ENCODE measurements around the gene CEP112. TPM values are rescaled to one million over a fixed set of nuclear protein-coding genes. Genes with fewer than 3 reads are reported as not detected.

Gene CEP112
- polyA plus RNA-seq, 1 donor: 4.4 TPM

DNA sequence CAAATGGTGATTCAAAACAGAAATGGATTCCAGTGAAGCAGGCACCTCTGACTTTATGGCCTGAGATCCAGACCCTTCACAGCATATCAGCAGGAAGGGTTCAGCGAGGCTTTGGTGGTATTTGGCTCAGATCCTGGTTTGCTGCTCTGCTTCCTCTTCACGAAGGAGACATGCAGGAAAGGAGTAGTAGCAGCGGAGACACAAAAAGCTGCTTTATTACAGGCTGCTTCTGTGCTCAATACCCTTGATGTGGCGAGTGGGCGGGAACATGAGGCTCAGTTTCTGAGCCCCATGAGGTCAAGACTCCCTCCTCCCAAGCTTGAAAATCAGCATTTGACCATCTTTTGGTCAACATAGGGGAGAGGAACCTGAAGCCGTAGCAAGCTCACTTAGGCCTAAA, 417.1 kb downstream of the CEP112 start:
- no peaks in the 10 kb centered on the region for H3K27me3 ChIP-seq (ENCODE audit: control insufficient read depth, insufficient read depth, low read length)
- H3K9me3 ChIP-seq (ENCODE audit: control insufficient read depth, low read depth, low read length): peaks cover 4% of the 10 kb centered on the region
- H3K36me3 ChIP-seq (ENCODE audit: control insufficient read depth, insufficient read depth, low read length): no peaks in the 10 kb centered on the region
- no CpG with 5 or more reads among the region's 6 CpGs for WGBS (ENCODE audit: insufficient coverage, low lambda C conversion rate)
- no peak for DNase-seq
- no peak overlapping the region for H3K27ac ChIP-seq (ENCODE audit: low read length)
- no peak overlapping the region for H3K4me3 ChIP-seq (ENCODE audit: low read length)
- H3K4me1 ChIP-seq (ENCODE audit: control insufficient read depth, insufficient read depth, low read length): no peaks in the 10 kb centered on the region

DNA sequence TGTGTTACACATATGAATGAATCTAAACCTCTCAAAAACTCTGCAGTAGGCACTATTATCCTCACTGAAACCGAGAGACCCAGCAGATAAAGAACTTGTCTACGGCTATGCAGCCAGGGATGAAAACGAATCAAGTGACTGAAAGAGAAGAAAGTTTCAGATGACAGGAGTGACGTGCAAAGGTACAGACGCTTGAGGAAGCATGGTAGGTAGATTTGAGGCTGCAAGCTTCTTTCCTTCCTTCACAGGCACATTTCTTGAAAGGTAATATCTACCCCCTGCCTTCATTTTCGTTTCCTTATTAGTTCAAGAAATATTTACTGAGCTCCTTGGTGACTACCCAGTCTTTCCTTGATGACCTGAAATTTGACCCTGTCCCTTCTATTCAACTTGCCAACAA, 418.9 kb downstream of the CEP112 start:
- no peaks in the 10 kb centered on the region for H3K4me1 ChIP-seq (ENCODE audit: control insufficient read depth, insufficient read depth, low read length)
- 41% methylated on average over 2 of the region's 6 CpGs for WGBS (ENCODE audit: insufficient coverage, low lambda C conversion rate)
- peaks cover 4% of the 10 kb centered on the region for H3K9me3 ChIP-seq (ENCODE audit: control insufficient read depth, low read depth, low read length)
- peak in 1 of 2 donors; percentile 72 for DNase-seq
- H3K27ac ChIP-seq (ENCODE audit: low read length): no peak overlapping the region
- H3K4me3 ChIP-seq (ENCODE audit: low read length): no peak overlapping the region
- no peaks in the 10 kb centered on the region for H3K36me3 ChIP-seq (ENCODE audit: control insufficient read depth, insufficient read depth, low read length)
- no peaks in the 10 kb centered on the region for H3K27me3 ChIP-seq (ENCODE audit: control insufficient read depth, insufficient read depth, low read length)

DNA sequence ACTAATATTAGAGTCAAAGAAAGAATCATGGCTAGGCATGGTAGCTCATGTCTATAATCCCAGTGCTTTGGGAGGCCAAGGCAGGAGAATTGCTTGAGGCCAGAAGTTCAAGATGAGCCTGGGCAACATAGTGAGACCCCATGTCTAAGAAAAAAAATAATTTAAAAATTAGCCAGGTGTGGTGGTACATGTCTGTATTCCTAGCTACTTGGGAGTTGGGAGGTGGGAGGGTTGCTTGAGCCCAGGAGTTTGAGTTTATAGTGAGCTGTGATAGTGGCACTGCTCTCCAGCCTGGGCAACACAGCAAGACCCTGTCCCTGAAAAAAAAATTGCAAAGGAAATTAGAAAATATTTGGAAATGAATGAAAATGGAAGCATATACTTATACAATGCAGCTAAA, 420.2 kb downstream of the CEP112 start:
- DNase-seq: no peak

DNA sequence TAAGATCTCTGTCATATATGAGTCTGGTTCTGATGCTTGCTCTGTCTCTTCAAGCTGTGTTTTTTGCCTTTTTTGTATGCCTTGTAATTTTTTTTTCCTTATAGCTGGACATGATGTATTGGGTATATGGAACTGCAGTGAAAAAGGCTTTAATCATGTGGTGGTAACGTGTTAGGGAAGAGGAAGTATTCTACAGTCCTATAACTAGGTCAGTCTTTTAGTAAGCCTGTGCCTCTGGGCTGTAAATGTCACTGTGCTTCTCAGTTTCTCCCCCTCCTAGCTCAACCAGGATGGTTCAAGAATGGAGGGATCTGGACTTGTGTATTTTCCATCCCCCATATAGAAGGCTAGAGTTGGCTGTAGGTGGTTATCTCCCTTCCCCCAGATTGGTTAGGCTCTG, 428.1 kb downstream of the CEP112 start:
- no peaks in the 10 kb centered on the region for H3K27me3 ChIP-seq (ENCODE audit: control insufficient read depth, insufficient read depth, low read length)
- H3K4me3 ChIP-seq (ENCODE audit: low read length): no peak overlapping the region
- H3K27ac ChIP-seq (ENCODE audit: low read length): no peak overlapping the region
- WGBS (ENCODE audit: insufficient coverage, low lambda C conversion rate): no CpG with 5 or more reads among the region's 1 CpG
- no peak for DNase-seq
- no peaks in the 10 kb centered on the region for H3K9me3 ChIP-seq (ENCODE audit: control insufficient read depth, low read depth, low read length)
- no peaks in the 10 kb centered on the region for H3K36me3 ChIP-seq (ENCODE audit: control insufficient read depth, insufficient read depth, low read length)
- H3K4me1 ChIP-seq (ENCODE audit: control insufficient read depth, insufficient read depth, low read length): no peaks in the 10 kb centered on the region

More for the DNA sequence above, 420.2 kb downstream of the CEP112 start:
- H3K9me3 ChIP-seq (ENCODE audit: control insufficient read depth, low read depth, low read length): peaks cover 4% of the 10 kb centered on the region
- H3K36me3 ChIP-seq (ENCODE audit: control insufficient read depth, insufficient read depth, low read length): no peaks in the 10 kb centered on the region
- no peak overlapping the region for H3K4me3 ChIP-seq (ENCODE audit: low read length)
- H3K27ac ChIP-seq (ENCODE audit: low read length): no peak overlapping the region
- no peaks in the 10 kb centered on the region for H3K27me3 ChIP-seq (ENCODE audit: control insufficient read depth, insufficient read depth, low read length)
- H3K4me1 ChIP-seq (ENCODE audit: control insufficient read depth, insufficient read depth, low read length): no peaks in the 10 kb centered on the region

DNA sequence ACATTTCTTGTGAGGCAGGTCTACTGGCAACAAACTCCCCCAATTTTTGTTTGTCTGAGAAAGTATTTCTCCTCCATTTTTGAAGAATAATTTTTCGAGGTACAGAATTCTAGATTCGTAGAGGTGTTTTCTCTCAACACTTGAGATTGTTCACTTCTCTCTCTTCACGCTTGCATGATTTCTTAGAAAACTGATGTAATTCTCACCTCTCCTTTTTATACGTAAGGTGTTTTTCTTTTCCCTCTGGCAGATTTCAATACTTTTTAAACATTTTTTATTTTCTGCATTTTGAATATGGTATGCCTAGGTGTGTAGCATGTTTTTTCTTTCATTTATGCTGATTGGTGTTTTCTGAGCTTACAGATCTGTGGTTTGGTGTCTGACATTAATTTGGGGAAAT, 429.0 kb downstream of the CEP112 start:
- H3K9me3 ChIP-seq (ENCODE audit: control insufficient read depth, low read depth, low read length): no peaks in the 10 kb centered on the region
- H3K4me3 ChIP-seq (ENCODE audit: low read length): no peak overlapping the region
- DNase-seq: no peak
- no peaks in the 10 kb centered on the region for H3K27me3 ChIP-seq (ENCODE audit: control insufficient read depth, insufficient read depth, low read length)
- no peaks in the 10 kb centered on the region for H3K4me1 ChIP-seq (ENCODE audit: control insufficient read depth, insufficient read depth, low read length)
- 100% methylated on average over 4 of the region's 4 CpGs for whole genome bisulfite sequencing (ENCODE audit: insufficient coverage, low lambda C conversion rate)
- H3K36me3 ChIP-seq (ENCODE audit: control insufficient read depth, insufficient read depth, low read length): no peaks in the 10 kb centered on the region
- H3K27ac ChIP-seq (ENCODE audit: low read length): no peak overlapping the region

DNA sequence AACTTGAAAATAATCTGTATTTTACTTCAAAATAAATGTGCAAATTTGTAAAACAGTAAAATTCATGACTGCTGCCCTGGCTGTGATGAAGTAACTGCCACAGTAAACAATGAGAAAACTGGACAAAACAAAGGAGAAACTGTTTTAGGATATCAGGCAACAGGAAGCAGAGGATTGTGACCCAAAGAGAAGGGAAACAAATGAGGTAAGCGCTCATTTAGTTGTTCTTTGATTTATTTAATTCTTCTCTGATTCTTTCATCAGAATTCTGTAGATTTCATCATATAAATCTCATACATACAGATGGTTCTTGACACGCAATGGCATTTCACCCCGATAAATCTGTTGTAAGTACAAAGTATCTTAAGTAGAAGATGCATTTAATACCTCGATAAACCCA, 432.4 kb downstream of the CEP112 start:
- no peak for DNase-seq
- no peaks in the 10 kb centered on the region for H3K27me3 ChIP-seq (ENCODE audit: control insufficient read depth, insufficient read depth, low read length)
- no peaks in the 10 kb centered on the region for H3K36me3 ChIP-seq (ENCODE audit: control insufficient read depth, insufficient read depth, low read length)
- WGBS (ENCODE audit: insufficient coverage, low lambda C conversion rate): 92% methylated on average over 4 of the region's 4 CpGs
- H3K4me3 ChIP-seq (ENCODE audit: low read length): no peak overlapping the region
- H3K9me3 ChIP-seq (ENCODE audit: control insufficient read depth, low read depth, low read length): no peaks in the 10 kb centered on the region
- no peak overlapping the region for H3K27ac ChIP-seq (ENCODE audit: low read length)
- H3K4me1 ChIP-seq (ENCODE audit: control insufficient read depth, insufficient read depth, low read length): no peaks in the 10 kb centered on the region

DNA sequence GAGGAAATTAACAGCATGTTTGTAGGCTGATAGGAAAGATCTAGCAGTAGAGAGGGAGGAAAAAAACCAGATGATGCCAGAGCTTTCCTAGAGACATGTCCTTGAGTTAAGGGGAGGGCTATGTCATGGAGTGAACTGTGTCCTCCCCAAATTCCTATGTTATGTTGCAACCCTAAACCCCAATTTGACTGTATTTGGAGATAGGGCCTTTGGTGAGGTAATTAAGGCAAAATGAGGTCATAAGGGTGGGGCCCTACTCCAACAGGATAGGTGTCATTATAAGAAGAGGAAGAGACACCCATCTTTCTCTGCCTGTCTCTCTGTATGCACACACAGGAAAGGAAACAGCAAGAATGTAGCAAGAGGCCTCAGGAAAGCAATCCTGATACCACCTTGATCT, 435.2 kb downstream of the CEP112 start:
- no peak for DNase-seq
- no peak overlapping the region for H3K27ac ChIP-seq (ENCODE audit: low read length)
- H3K36me3 ChIP-seq (ENCODE audit: control insufficient read depth, insufficient read depth, low read length): no peaks in the 10 kb centered on the region
- no peaks in the 10 kb centered on the region for H3K27me3 ChIP-seq (ENCODE audit: control insufficient read depth, insufficient read depth, low read length)
- H3K4me1 ChIP-seq (ENCODE audit: control insufficient read depth, insufficient read depth, low read length): no peaks in the 10 kb centered on the region
- H3K4me3 ChIP-seq (ENCODE audit: low read length): no peak overlapping the region
- no peaks in the 10 kb centered on the region for H3K9me3 ChIP-seq (ENCODE audit: control insufficient read depth, low read depth, low read length)

DNA sequence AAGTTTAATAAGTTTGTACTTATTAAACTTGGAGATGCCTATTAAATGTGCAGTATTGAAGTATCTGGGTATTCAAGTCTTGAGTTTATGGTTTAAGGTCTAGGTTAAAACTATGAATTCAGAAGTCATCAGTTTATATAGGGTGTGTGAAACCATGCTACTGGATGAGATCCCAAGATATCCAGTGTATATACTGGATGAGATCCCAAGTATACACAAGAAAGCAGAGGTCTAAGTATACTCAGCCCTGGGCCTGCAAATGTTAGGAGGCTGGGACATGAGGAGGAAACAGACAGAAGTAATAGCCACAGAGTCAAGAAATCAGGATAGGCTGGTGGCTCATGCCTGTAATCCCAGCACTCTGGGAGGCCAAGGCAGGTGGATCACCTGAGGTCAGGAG, 436.1 kb downstream of the CEP112 start:
- H3K27ac ChIP-seq (ENCODE audit: low read length): no peak overlapping the region
- H3K4me1 ChIP-seq (ENCODE audit: control insufficient read depth, insufficient read depth, low read length): no peaks in the 10 kb centered on the region
- H3K36me3 ChIP-seq (ENCODE audit: control insufficient read depth, insufficient read depth, low read length): no peaks in the 10 kb centered on the region
- no peak for DNase-seq
- H3K27me3 ChIP-seq (ENCODE audit: control insufficient read depth, insufficient read depth, low read length): no peaks in the 10 kb centered on the region
- H3K4me3 ChIP-seq (ENCODE audit: low read length): no peak overlapping the region
- H3K9me3 ChIP-seq (ENCODE audit: control insufficient read depth, low read depth, low read length): no peaks in the 10 kb centered on the region

DNA sequence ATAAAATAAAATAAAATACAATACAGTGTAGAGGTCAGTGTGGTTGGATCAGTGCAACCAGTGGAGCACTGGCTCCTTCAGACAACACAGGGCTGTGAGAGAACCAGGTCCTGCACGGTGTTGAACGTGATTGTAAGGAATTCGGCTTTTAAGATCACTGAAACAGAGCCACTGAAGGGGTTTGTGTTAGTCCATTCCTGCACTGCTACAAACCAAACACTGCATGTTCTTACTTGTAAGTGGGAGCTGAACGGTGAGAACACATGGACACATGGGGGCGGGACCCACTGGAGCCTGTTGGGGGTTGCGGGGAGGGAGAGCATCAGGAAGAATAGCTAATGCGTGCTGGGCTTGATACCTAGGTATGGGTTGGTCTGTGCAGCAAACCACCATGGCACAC, 437.3 kb downstream of the CEP112 start:
- Histone ChIP-seq H3K9me3 (ENCODE audit: control insufficient read depth, low read depth, low read length) (no peaks in the 10 kb centered on the region), H3K4me1 (ENCODE audit: control insufficient read depth, insufficient read depth, low read length) (no peaks in the 10 kb centered on the region), H3K27ac (ENCODE audit: low read length) (no peak overlapping the region), H3K27me3 (ENCODE audit: control insufficient read depth, insufficient read depth, low read length) (no peaks in the 10 kb centered on the region), H3K36me3 (ENCODE audit: control insufficient read depth, insufficient read depth, low read length) (no peaks in the 10 kb centered on the region), H3K4me3 (ENCODE audit: low read length) (no peak overlapping the region)
- DNase-seq: no peak
- WGBS (ENCODE audit: insufficient coverage, low lambda C conversion rate): no CpG with 5 or more reads among the region's 7 CpGs

DNA sequence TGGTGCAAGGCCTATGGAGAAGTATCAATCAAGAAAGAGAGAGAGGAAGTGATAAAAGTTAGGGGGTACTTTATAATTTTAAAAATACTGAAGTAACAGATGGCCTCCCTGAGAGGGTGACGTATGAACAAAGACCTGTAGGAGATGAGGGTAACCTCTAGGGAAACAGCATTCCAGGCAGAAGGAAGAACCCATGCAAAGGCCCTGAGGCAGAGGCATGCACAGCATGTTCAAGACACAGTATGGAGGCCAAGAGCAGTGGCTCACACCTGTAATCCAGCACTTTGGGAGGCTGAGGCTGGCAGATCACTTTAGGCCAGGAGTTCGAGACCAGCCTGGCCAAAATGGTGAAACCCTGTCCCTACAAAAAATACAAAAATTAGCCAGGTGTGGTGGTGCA, 437.9 kb downstream of the CEP112 start:
- no peak for DNase-seq
- Histone ChIP-seq H3K9me3 (ENCODE audit: control insufficient read depth, low read depth, low read length) (no peaks in the 10 kb centered on the region), H3K36me3 (ENCODE audit: control insufficient read depth, insufficient read depth, low read length) (no peaks in the 10 kb centered on the region), H3K27me3 (ENCODE audit: control insufficient read depth, insufficient read depth, low read length) (no peaks in the 10 kb centered on the region), H3K27ac (ENCODE audit: low read length) (no peak overlapping the region), H3K4me3 (ENCODE audit: low read length) (no peak overlapping the region), H3K4me1 (ENCODE audit: control insufficient read depth, insufficient read depth, low read length) (no peaks in the 10 kb centered on the region)
- 100% methylated on average over 1 of the region's 2 CpGs for WGBS (ENCODE audit: insufficient coverage, low lambda C conversion rate)

DNA sequence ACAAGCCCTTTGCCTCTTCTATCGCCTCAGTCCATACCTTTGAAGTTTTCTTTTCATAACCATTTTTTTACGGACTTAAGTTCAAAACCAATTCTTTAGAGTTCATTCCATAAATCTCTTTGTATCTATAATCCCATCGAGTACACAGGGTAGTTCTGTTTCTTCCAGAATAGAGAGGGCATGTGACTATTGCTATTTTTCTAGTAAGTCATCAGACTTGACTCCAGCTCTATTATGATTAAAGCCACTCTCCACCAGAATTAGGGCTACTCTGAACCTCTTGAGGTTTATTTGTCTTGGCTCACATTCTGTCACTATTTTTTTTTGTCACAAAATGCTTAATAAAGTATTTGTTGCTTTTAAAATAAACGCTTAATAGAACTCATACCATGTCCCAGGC, 438.6 kb downstream of the CEP112 start:
- 72% methylated on average over 4 of the region's 4 CpGs for WGBS (ENCODE audit: insufficient coverage, low lambda C conversion rate)
- Histone ChIP-seq H3K27ac (ENCODE audit: low read length) (no peak overlapping the region), H3K9me3 (ENCODE audit: control insufficient read depth, low read depth, low read length) (no peaks in the 10 kb centered on the region), H3K27me3 (ENCODE audit: control insufficient read depth, insufficient read depth, low read length) (no peaks in the 10 kb centered on the region), H3K4me1 (ENCODE audit: control insufficient read depth, insufficient read depth, low read length) (no peaks in the 10 kb centered on the region), H3K4me3 (ENCODE audit: low read length) (no peak overlapping the region), H3K36me3 (ENCODE audit: control insufficient read depth, insufficient read depth, low read length) (no peaks in the 10 kb centered on the region)
- no peak for DNase-seq
